ENCODE results near the gene CAMK1D. TPM values are rescaled to one million over a fixed set of nuclear protein-coding genes. Genes with fewer than 3 reads are reported as not detected.
"Not testable (repeated sequence)": the region's sequence is repeated elsewhere in the genome, so short reads cannot be mapped to it uniquely, and the experiment has no call there.

CAMK1D gene
- total RNA-seq (5.1 TPM), polyA plus RNA-seq (ENCODE audit: insufficient read depth in 1 of 8, insufficient read length in 8 of 8, low replicate concordance in 1 of 8) (1 to 10 TPM; 1.9 to 7.4 (median 3.5) TPM)
- long read RNA-seq, donor 1: 0 reads
- long read RNA-seq, donor 2: 0 reads
- long read RNA-seq, donor 3: 0 reads
- long read RNA-seq, donor 4: 0 reads
- long read RNA-seq, donor 5: 0 reads
- long read RNA-seq, donor 6: 0 reads
- long read RNA-seq, donor 7: 0 reads
- long read RNA-seq, donor 8: 0 reads
- long read RNA-seq, donor 9: 0 reads
- long read RNA-seq, donor 10: 0 reads
- long read RNA-seq, donor 11: 0 reads

- Histone ChIP-seq H3K4me3 (ENCODE audit: low read length) (peak within 1 kb of the TSS; percentile 66), H3K27me3 (ENCODE audit: control insufficient read depth, insufficient read depth, low read length) (peaks cover 15% of the 10 kb centered on the region), H3K27ac (ENCODE audit: low read length) (peak within 1 kb of the TSS; percentile 62), H3K36me3 (ENCODE audit: control insufficient read depth, insufficient read depth, low read length) (no peaks in the 10 kb centered on the region), H3K4me1 (ENCODE audit: control insufficient read depth, insufficient read depth, low read length) (peaks cover 18% of the 10 kb centered on the region), H3K9me3 (replicated peaks; ENCODE audit: control insufficient read depth, low read depth, low read length) (no peaks in the 10 kb centered on the region)
- WGBS (ENCODE audit: insufficient coverage): under 1% methylated on average over 57 of the region's 95 CpGs
- DNase-seq: peak; percentile 82
Observed at GRCh38 chr10:12348870-12349628, at the start of gene CAMK1D. Gene CAMK1D, plus strand, starts transcription at chr10:12349547.

GRCh38 chr10:12301036-12301435 lies 48.3 kb upstream of the CAMK1D start:
- WGBS (ENCODE audit: insufficient coverage): 88% methylated on average over 1 of the region's 4 CpGs
- H3K36me3 ChIP-seq (ENCODE audit: control insufficient read depth, insufficient read depth, low read length); H3K9me3 ChIP-seq (replicated peaks; ENCODE audit: control insufficient read depth, low read depth, low read length); H3K27ac ChIP-seq (ENCODE audit: low read length); H3K4me3 ChIP-seq (ENCODE audit: low read length); H3K27me3 ChIP-seq (ENCODE audit: control insufficient read depth, insufficient read depth, low read length); H3K4me1 ChIP-seq (ENCODE audit: control insufficient read depth, insufficient read depth, low read length); DNase-seq: not testable (repeated sequence)

DNA sequence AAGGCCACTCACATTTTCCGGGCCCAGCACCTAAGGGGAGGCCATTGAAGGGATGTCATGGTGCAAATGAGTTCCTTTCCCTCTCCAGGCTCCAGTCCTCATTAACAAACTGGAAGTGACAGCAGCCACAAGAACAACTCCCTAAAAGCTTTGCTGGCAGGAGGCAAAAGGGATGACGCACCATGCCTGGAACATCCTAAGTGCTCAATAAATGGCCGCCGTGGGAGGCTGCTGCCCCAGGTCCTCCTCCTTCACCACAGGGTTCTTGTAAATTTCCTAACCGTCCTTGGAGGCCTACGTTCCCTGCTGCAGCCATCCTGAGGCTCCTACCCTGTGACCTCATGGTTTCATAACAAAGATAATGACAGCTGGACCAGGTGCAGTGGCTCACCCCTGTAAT lies 41.3 kb upstream of the CAMK1D start:
- Histone ChIP-seq H3K36me3 (ENCODE audit: control insufficient read depth, insufficient read depth, low read length) (no peaks in the 10 kb centered on the region), H3K4me1 (ENCODE audit: control insufficient read depth, insufficient read depth, low read length) (no peaks in the 10 kb centered on the region), H3K9me3 (replicated peaks; ENCODE audit: control insufficient read depth, low read depth, low read length) (no peaks in the 10 kb centered on the region), H3K27ac (ENCODE audit: low read length) (no peak overlapping the region), H3K27me3 (ENCODE audit: control insufficient read depth, insufficient read depth, low read length) (no peaks in the 10 kb centered on the region), H3K4me3 (ENCODE audit: low read length) (no peak overlapping the region)
- DNase-seq: no peak
- WGBS (ENCODE audit: insufficient coverage): 86% methylated on average over 4 of the region's 6 CpGs

DNA sequence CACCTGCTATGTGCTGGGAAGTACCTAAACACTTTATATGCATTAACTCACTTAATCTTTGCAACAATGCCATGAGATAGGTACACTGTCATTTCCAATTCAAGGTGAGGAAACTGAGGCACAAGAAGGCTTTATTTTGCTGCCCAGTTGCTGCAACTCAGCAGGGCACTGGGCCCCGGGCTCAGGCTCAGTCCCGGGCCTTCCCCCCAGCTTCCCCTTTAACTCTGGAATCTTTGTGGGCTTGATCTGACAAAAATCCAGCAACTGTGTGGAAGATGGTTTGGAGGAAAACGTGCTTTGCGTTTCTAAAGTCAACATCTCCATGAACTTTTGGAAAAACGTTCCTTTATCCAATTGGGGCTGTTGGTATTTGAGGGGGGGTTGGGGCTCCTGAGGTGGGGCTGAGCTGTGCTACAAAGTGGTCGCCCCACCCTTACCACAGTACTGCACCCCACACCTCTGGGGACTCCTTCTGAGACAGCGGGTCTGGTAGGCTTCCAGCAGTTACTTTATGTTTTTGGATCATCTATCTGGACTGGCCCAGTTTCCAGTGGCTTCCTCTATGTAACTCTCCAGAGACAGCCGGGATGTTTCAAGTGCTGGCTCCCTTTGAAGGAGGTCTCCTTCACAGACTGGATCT lies 40.5 kb upstream of the CAMK1D start:
- H3K36me3 ChIP-seq (ENCODE audit: control insufficient read depth, insufficient read depth, low read length): no peaks in the 10 kb centered on the region
- no peaks in the 10 kb centered on the region for H3K4me1 ChIP-seq (ENCODE audit: control insufficient read depth, insufficient read depth, low read length)
- H3K27ac ChIP-seq (ENCODE audit: low read length): no peak overlapping the region
- DNase-seq: no peak
- no peaks in the 10 kb centered on the region for H3K9me3 ChIP-seq (replicated peaks; ENCODE audit: control insufficient read depth, low read depth, low read length)
- H3K27me3 ChIP-seq (ENCODE audit: control insufficient read depth, insufficient read depth, low read length): no peaks in the 10 kb centered on the region
- WGBS (ENCODE audit: insufficient coverage): 57% methylated on average over 1 of the region's 8 CpGs
- H3K4me3 ChIP-seq (ENCODE audit: low read length): no peak overlapping the region

- H3K36me3 ChIP-seq (ENCODE audit: control insufficient read depth, insufficient read depth, low read length); H3K27ac ChIP-seq (ENCODE audit: low read length); H3K9me3 ChIP-seq (replicated peaks; ENCODE audit: control insufficient read depth, low read depth, low read length); H3K4me3 ChIP-seq (ENCODE audit: low read length); H3K4me1 ChIP-seq (ENCODE audit: control insufficient read depth, insufficient read depth, low read length); H3K27me3 ChIP-seq (ENCODE audit: control insufficient read depth, insufficient read depth, low read length); DNase-seq: not testable (repeated sequence)
- WGBS (ENCODE audit: insufficient coverage): 100% methylated on average over 1 of the region's 5 CpGs
Observed at GRCh38 chr10:12309783-12310182, 39.6 kb upstream of the CAMK1D start.

- Histone ChIP-seq H3K36me3 (ENCODE audit: control insufficient read depth, insufficient read depth, low read length) (no peaks in the 10 kb centered on the region), H3K4me3 (ENCODE audit: low read length) (no peak overlapping the region), H3K27me3 (ENCODE audit: control insufficient read depth, insufficient read depth, low read length) (no peaks in the 10 kb centered on the region), H3K4me1 (ENCODE audit: control insufficient read depth, insufficient read depth, low read length) (no peaks in the 10 kb centered on the region), H3K27ac (ENCODE audit: low read length) (no peak overlapping the region), H3K9me3 (replicated peaks; ENCODE audit: control insufficient read depth, low read depth, low read length) (no peaks in the 10 kb centered on the region)
- no peak for DNase-seq
- no CpG with 5 or more reads among the region's 6 CpGs for WGBS (ENCODE audit: insufficient coverage)
Observed at GRCh38 chr10:12314836-12315235, 34.5 kb upstream of the CAMK1D start.

- H3K27ac ChIP-seq (ENCODE audit: low read length): no peak overlapping the region
- H3K27me3 ChIP-seq (ENCODE audit: control insufficient read depth, insufficient read depth, low read length): no peaks in the 10 kb centered on the region
- H3K36me3 ChIP-seq (ENCODE audit: control insufficient read depth, insufficient read depth, low read length): no peaks in the 10 kb centered on the region
- no peaks in the 10 kb centered on the region for H3K4me1 ChIP-seq (ENCODE audit: control insufficient read depth, insufficient read depth, low read length)
- H3K4me3 ChIP-seq (ENCODE audit: low read length): no peak overlapping the region
- no CpG with 5 or more reads among the region's 1 CpG for WGBS (ENCODE audit: insufficient coverage)
- DNase-seq: no peak
- no peaks in the 10 kb centered on the region for H3K9me3 ChIP-seq (replicated peaks; ENCODE audit: control insufficient read depth, low read depth, low read length)
Observed at GRCh38 chr10:12319076-12319475, 30.3 kb upstream of the CAMK1D start.

- H3K36me3 ChIP-seq (ENCODE audit: control insufficient read depth, insufficient read depth, low read length): no peaks in the 10 kb centered on the region
- DNase-seq: no peak
- H3K9me3 ChIP-seq (replicated peaks; ENCODE audit: control insufficient read depth, low read depth, low read length): no peaks in the 10 kb centered on the region
- no peak overlapping the region for H3K4me3 ChIP-seq (ENCODE audit: low read length)
- H3K27ac ChIP-seq (ENCODE audit: low read length): no peak overlapping the region
- H3K27me3 ChIP-seq (ENCODE audit: control insufficient read depth, insufficient read depth, low read length): no peaks in the 10 kb centered on the region
- WGBS (ENCODE audit: insufficient coverage): 77% methylated on average over 3 of the region's 4 CpGs
- H3K4me1 ChIP-seq (ENCODE audit: control insufficient read depth, insufficient read depth, low read length): no peaks in the 10 kb centered on the region
Observed at GRCh38 chr10:12320892-12321291, 28.5 kb upstream of the CAMK1D start.

DNA sequence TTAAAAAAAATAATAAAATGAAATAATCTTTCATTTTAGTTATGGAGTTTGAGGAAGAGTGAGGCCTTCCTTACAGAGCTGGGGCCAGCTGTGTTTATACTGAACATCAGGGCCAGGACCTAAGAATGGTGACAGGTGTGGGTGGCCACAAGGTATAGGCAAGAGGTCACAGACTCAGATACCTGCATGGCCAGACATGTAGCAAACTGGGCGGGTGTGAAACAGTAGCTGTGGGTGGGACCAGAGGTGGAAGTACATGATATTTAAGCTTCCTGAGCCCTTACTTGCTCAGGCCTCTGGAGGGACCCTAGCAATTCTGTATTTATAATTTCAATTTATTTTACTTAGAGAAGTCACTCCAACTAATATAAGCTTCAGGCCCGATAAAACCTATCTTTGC lies 27.7 kb upstream of the CAMK1D start:
- 100% methylated on average over 1 of the region's 2 CpGs for WGBS (ENCODE audit: insufficient coverage)
- Histone ChIP-seq H3K36me3 (ENCODE audit: control insufficient read depth, insufficient read depth, low read length) (no peaks in the 10 kb centered on the region), H3K4me1 (ENCODE audit: control insufficient read depth, insufficient read depth, low read length) (no peaks in the 10 kb centered on the region), H3K27me3 (ENCODE audit: control insufficient read depth, insufficient read depth, low read length) (no peaks in the 10 kb centered on the region), H3K9me3 (replicated peaks; ENCODE audit: control insufficient read depth, low read depth, low read length) (no peaks in the 10 kb centered on the region), H3K4me3 (ENCODE audit: low read length) (no peak overlapping the region), H3K27ac (ENCODE audit: low read length) (no peak overlapping the region)
- no peak for DNase-seq

DNA sequence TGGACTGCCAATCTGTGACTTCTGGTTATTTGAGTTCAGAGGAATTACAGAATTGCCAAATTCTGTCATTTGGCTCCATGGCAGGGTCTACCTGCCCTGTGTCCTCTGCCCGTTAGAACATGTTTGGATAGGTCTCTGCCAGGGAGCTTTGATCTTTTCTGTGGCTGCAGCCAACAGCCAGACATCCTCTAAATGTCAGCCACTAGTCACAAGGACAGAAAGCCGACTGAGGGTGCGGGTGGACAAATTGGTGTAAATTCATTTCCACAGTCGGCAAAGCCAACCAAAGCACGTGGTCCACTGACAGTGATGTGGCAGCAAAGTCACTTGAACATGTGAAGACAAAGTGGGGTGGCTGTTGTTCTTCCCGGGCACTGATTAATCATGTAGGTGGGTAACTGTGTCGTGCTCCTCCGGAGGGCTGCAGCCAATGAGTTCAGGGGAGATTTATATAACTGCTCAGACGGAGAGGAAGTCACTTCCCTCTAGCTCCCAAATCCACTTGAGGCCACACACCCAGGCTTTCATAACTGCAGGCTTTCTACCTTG lies 26.7 kb upstream of the CAMK1D start:
- Histone ChIP-seq H3K36me3 (ENCODE audit: control insufficient read depth, insufficient read depth, low read length) (no peaks in the 10 kb centered on the region), H3K27ac (ENCODE audit: low read length) (no peak overlapping the region), H3K9me3 (replicated peaks; ENCODE audit: control insufficient read depth, low read depth, low read length) (no peaks in the 10 kb centered on the region), H3K27me3 (ENCODE audit: control insufficient read depth, insufficient read depth, low read length) (no peaks in the 10 kb centered on the region), H3K4me3 (ENCODE audit: low read length) (no peak overlapping the region), H3K4me1 (ENCODE audit: control insufficient read depth, insufficient read depth, low read length) (no peaks in the 10 kb centered on the region)
- no peak for DNase-seq
- WGBS (ENCODE audit: insufficient coverage): 70% methylated on average over 7 of the region's 9 CpGs
